HEK293T (cell line): ENCODE measurements around the gene COTL1.

ENCODE experiments used
- CTCF ChIA-PET: fragments of 350-600 bp; formaldehyde crosslinking; extraction: SDS; loops from one replicate; lab custom pipeline; 2021; ENCODE audit warnings: antibody characterized with exemption, inconsistent platforms; lab: Yijun Ruan, JAX
- POLR2A ChIA-PET: fragments of 350-600 bp; formaldehyde crosslinking; extraction: SDS; loops from one replicate; lab custom pipeline; 2020; ENCODE audit warnings: antibody characterized with exemption, inconsistent platforms; lab: Yijun Ruan, JAX
- DNase-seq: peaks from one replicate; pipeline ENCODE4 v3.0.0; 2012; ENCODE audit warnings: mixed read lengths; ENCODE audit errors: extremely low spot score
- ARNT ChIP-seq: fragments of 450-650 bp; IDR thresholded peaks from 2 replicates; pipeline ENCODE4 v1.6.1; 2017; ENCODE audit warnings: mild to moderate bottlenecking
- BHLHE40 ChIP-seq: fragments of 450-650 bp; IDR thresholded peaks from 2 replicates; pipeline ENCODE4 v1.6.1; 2016; ENCODE audit warnings: mild to moderate bottlenecking, moderate library complexity, borderline replicate concordance
- CTBP1 ChIP-seq: fragments of 450-650 bp; IDR thresholded peaks from 2 replicates; pipeline ENCODE4 v1.6.1; 2016; ENCODE audit warnings: borderline replicate concordance
- ELF4 ChIP-seq: fragments of 450-650 bp; IDR thresholded peaks from 2 replicates; pipeline ENCODE4 v1.6.1; 2017; ENCODE audit warnings: antibody characterized with exemption
- FOXA1 ChIP-seq: fragments of 450-650 bp; IDR thresholded peaks from 2 replicates; pipeline ENCODE4 v1.6.1; 2016; ENCODE audit warnings: mild to moderate bottlenecking
- FOXK2 ChIP-seq: fragments of 450-650 bp; IDR thresholded peaks from 2 replicates; pipeline ENCODE4 v1.6.1; 2016; ENCODE audit warnings: mild to moderate bottlenecking
- FOXM1 ChIP-seq: fragments of 450-650 bp; IDR thresholded peaks from 2 replicates; pipeline ENCODE4 v1.6.1; 2017; ENCODE audit warnings: mild to moderate bottlenecking, borderline replicate concordance
- HDGF ChIP-seq: fragments of 450-650 bp; IDR thresholded peaks from 2 replicates; pipeline ENCODE4 v1.6.1; 2017; ENCODE audit warnings: antibody characterized with exemption, borderline replicate concordance
- L3MBTL2 ChIP-seq: fragments of 450-650 bp; conservative IDR thresholded peaks from 2 replicates; pipeline ENCODE4 v1.6.1; 2016; ENCODE audit warnings: mild to moderate bottlenecking
- LEF1 ChIP-seq: fragments of 450-650 bp; IDR thresholded peaks from 2 replicates; pipeline ENCODE4 v1.6.1; 2017; ENCODE audit warnings: mild to moderate bottlenecking, borderline replicate concordance
- NFRKB ChIP-seq: fragments of 450-650 bp; IDR thresholded peaks from 2 replicates; pipeline ENCODE4 v1.6.1; 2016; ENCODE audit warnings: mild to moderate bottlenecking, moderate library complexity
- SP1 ChIP-seq: fragments of 450-650 bp; IDR thresholded peaks from 2 replicates; pipeline ENCODE4 v1.6.1; 2017
- SUZ12 ChIP-seq: fragments of 450-650 bp; IDR thresholded peaks from 2 replicates; pipeline ENCODE4 v1.6.1; 2016; ENCODE audit warnings: mild to moderate bottlenecking
- TARDBP ChIP-seq: fragments of 450-650 bp; IDR thresholded peaks from 2 replicates; pipeline ENCODE4 v1.6.1; 2016
- ZNF384 ChIP-seq: fragments of 450-650 bp; IDR thresholded peaks from 2 replicates; pipeline ENCODE4 v1.6.1; 2016
- TF ChIP-seq, protein P1 (sequence below): fragments of 450-650 bp; IDR thresholded peaks from 2 replicates; pipeline ENCODE4 v1.6.1; 2016

COTL1 gene

DNA sequence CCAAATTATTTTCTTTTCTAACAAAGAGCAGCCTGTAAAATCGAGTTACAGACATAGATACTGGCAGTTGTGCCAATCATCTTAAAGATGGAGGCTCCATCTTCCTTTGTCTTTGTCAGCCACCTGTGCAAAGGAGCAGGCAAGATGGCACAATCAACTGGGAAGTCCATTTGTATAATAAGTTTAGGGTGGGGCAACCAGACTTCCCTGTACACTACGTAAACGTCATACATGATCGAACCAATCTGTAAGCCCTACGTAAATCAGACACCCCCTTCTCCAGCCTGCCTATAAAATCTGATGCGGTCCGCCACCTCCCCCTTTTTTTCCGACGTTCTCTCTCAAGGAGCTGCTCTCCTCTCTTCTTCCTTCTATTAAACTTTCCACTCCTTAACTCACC lies 82.0 kb downstream of the COTL1 start:
- POLR2A ChIA-PET: interaction anchor here (1.1 kb wide), 1 partner anchor 83 kb away, joined by 3 read pairs; no protein-coding TSS in a partner anchor
- CTCF ChIA-PET: no interaction called here
- DNase-seq: no peak
- TF ChIP-seq SUZ12 (no peak), FOXM1 (no peak), ZNF384 (no peak), ELF4 (no peak), BHLHE40 (no peak)

DNA sequence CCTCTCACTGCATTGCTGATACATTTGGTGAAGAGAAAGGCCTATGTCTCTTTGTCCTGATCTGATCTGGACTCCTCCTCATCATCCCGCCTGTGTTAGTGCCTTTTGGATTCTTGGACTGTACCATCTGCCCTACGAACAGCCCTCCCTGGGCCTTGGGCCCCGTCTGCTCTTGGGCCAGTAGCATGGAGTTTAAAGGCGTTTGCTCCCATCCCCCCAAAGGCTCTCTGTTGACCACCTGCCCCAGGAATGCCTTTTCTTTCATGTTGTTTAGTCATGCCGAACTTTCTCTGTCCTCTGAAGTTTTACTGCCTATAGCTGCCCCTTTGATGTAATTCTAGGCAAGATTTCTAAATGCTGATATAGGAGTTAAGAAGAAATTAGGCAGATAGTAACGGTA lies 82.5 kb downstream of the COTL1 start:
- ChIA-PET CTCF (no interaction called here), POLR2A (interaction anchor here (1.1 kb wide), 1 partner anchor 83 kb away, joined by 3 read pairs; no protein-coding TSS in a partner anchor)
- no peak for TF ChIP-seq L3MBTL2
- no peak for TF ChIP-seq SP1
- TF ChIP-seq, protein P1, sequence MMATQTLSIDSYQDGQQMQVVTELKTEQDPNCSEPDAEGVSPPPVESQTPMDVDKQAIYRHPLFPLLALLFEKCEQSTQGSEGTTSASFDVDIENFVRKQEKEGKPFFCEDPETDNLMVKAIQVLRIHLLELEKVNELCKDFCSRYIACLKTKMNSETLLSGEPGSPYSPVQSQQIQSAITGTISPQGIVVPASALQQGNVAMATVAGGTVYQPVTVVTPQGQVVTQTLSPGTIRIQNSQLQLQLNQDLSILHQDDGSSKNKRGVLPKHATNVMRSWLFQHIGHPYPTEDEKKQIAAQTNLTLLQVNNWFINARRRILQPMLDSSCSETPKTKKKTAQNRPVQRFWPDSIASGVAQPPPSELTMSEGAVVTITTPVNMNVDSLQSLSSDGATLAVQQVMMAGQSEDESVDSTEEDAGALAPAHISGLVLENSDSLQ: no peak
- no peak for TF ChIP-seq HDGF
- TF ChIP-seq NFRKB: no peak
- no peak for TF ChIP-seq FOXA1
- TF ChIP-seq CTBP1: no peak
- TF ChIP-seq FOXM1: no peak
- TF ChIP-seq ZNF384: no peak
- no peak for TF ChIP-seq BHLHE40
- TF ChIP-seq SUZ12: no peak
- no peak for TF ChIP-seq LEF1
- no peak for TF ChIP-seq ARNT
- DNase-seq: no peak

DNA sequence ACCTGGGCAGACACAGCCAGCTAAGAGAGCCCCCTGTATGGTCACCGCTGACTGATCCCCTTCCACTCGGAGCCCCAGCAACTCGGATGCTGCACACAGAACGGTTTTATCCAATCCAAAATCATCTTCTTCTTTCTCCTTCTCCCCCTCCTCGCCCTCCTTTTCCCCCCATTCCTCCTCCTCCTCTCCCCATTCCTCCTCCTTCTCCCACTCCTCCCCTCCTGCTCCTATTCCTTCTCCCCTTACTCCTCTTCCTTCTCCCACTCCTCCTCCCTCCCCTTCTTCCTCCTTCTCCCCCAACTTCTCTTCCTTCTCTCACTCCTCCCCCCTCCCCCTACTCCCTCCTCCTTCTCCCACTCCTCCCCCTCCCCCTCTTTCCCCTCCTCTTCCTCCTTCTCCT lies 83.1 kb downstream of the COTL1 start:
- DNase-seq: no peak
- ChIA-PET POLR2A (interaction anchor here (1.1 kb wide), 1 partner anchor 84 kb away, joined by 3 read pairs; no protein-coding TSS in a partner anchor), CTCF (no interaction called here)
- TF ChIP-seq HDGF (no peak), BHLHE40 (no peak), ZNF384 (no peak), ARNT (no peak), FOXM1 (no peak), L3MBTL2 (no peak), SP1 (no peak), TARDBP (no peak), NFRKB (no peak), SUZ12 (no peak), FOXK2 (no peak), CTBP1 (no peak), FOXA1 (no peak), LEF1 (no peak)
- TF ChIP-seq, protein P1: no peak

DNA sequence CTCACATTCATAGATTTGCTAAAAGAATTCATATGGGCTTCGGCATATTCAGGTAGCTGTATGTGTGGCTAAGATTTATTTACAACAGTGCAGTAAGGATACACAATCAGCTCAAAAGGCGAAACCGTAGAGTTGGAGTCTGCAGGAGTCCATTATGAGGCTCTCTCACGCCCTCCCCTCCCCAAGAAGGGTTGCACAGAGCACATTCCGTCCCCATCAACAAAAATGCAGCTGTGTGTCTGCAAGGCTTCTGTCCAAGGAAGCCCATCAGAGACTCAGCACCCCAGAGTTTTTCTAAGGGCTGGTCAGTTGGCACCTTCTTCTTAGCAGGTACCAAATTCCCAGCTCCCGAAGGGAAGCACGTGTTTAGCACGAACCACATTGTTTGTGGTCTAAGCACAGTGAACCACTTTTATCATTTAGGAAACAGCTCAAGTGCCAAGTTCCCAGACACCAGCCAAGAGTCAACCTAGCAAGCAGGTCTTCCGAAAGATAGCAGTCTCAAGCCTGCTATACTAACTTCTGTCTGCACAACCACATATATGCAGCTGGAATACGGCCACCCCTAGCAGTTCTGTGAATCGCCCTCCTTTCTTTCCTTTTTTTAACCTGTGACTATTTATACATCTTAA lies 84.9 kb downstream of the COTL1 start:
- ChIA-PET POLR2A (no interaction called here), CTCF (interaction anchor here (0.8 kb wide), 1 partner anchor 26 kb away, joined by 3 read pairs; no protein-coding TSS in a partner anchor)
- DNase-seq: no peak
- TF ChIP-seq HDGF (no peak), SP1 (no peak), FOXM1 (no peak), L3MBTL2 (no peak), NFRKB (no peak)

DNA sequence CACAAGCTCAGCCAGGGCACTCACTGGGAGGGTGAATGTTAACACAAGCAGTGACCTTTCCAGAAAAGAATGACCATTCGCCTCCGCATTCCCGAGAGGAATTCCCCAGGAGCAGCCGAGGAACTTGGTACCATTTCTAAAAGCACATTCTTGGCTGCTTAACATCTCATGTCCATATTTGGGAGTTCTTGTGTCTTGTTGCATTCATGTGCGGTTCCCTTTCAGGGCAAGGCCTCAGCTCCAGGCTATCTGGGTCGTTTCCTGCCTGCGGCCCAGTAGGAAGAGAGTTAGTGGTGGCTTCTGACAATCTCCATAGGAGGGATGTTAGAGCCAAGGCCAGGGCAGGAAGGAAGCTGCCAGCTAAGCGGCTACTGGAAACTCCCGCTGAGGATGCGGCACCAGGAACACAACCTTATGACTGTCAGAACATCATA lies 85.6 kb downstream of the COTL1 start:
- ChIA-PET POLR2A (no interaction called here), CTCF (interaction anchor here (0.8 kb wide), 1 partner anchor 26 kb away, joined by 3 read pairs; no protein-coding TSS in a partner anchor)
- DNase-seq: no peak
- TF ChIP-seq TARDBP (no peak), ZNF384 (no peak)
- TF ChIP-seq, protein P1: no peak

DNA sequence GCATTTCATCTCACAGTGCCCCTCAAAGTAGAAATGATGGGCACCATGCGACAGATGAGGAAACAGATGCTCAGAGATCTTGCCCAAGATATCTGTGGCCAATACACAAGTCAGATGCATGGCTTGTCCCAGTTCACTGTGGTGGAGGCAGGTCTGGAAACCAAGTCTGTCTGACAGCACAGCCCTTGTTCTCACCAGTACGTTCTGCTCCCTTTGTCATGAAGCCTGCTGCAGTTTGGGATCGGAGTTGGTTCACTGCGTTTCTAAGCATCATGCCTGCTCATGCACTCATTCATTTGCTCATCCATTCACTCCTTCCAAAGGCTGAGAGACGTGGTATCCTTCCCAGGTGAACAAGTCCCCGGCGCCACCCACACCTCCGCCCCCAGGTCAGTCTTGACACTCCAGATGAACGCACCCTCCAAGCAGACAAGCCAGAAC lies 86.2 kb downstream of the COTL1 start:
- POLR2A ChIA-PET: no interaction called here
- CTCF ChIA-PET: no interaction called here
- DNase-seq: no peak
- TF ChIP-seq FOXK2: no peak
- no peak for TF ChIP-seq SUZ12

DNA sequence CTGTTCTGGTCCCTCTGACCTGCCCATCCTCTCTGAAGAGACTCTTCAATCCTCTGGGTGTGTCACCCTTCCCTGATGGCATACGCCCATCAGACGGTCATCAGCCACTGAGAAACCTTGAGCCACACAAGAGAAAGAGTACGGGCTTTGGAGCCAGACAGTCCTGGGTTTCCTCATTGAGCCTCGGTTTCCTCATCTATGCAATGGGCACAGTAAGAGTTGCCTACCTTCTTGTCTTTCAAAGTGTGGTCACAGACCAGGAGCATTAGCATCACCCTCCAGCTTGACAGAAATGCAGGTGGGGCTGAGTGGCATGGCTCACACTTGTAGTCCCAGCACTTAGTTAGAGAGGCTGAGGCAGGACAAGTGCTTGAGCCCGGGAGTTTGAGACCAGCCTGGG lies 87.3 kb downstream of the COTL1 start:
- TF ChIP-seq HDGF (no peak), SP1 (no peak), LEF1 (no peak), SUZ12 (no peak)
- DNase-seq: no peak
- CTCF ChIA-PET: no interaction called here
- POLR2A ChIA-PET: no interaction called here
